ENCODE measurements around the gene SFMBT1. TPM values are rescaled to one million over a fixed set of nuclear protein-coding genes. Genes with fewer than 3 reads are reported as not detected.

SFMBT1 gene
- total RNA-seq, 2 donors from 2014 or later: 16.7 to 17.4 TPM

DNA sequence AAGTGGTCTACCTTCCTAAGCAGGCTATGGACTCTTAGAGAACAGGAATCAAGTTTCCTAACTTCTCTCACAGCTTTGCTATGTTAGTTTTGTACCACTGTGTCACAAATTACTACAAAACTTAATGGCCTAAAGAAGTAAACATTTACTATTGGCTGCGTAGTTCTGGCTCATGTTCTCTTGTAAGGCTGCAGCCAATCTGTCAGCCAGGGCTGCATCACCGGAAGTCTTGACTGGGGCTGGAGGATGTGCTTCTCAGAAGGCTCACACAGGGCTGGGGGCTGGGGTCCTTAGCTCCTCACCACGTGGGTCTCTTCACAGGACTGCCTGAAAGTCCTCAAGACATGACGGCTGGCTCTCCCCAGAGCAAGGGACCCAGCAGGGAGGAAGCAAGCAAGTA is 164.0 kb downstream of the SFMBT1 start:
- no peaks in the 10 kb centered on the region for H3K9me3 ChIP-seq
- H3K36me3 ChIP-seq: no peaks in the 10 kb centered on the region
- no peaks in the 10 kb centered on the region for H3K27me3 ChIP-seq
- TF ChIP-seq, protein P1, sequence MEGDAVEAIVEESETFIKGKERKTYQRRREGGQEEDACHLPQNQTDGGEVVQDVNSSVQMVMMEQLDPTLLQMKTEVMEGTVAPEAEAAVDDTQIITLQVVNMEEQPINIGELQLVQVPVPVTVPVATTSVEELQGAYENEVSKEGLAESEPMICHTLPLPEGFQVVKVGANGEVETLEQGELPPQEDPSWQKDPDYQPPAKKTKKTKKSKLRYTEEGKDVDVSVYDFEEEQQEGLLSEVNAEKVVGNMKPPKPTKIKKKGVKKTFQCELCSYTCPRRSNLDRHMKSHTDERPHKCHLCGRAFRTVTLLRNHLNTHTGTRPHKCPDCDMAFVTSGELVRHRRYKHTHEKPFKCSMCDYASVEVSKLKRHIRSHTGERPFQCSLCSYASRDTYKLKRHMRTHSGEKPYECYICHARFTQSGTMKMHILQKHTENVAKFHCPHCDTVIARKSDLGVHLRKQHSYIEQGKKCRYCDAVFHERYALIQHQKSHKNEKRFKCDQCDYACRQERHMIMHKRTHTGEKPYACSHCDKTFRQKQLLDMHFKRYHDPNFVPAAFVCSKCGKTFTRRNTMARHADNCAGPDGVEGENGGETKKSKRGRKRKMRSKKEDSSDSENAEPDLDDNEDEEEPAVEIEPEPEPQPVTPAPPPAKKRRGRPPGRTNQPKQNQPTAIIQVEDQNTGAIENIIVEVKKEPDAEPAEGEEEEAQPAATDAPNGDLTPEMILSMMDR (IDR thresholded peaks at IDR 0.05): no peak
- DNase-seq (ENCODE audit: low spot score): no peak
- H3K4me1 ChIP-seq: peaks cover 0 to 6% of the 10 kb centered on the region in 2 donors
- H3K4me3 ChIP-seq: no peak overlapping the region
- no peak overlapping the region for H3K27ac ChIP-seq

DNA sequence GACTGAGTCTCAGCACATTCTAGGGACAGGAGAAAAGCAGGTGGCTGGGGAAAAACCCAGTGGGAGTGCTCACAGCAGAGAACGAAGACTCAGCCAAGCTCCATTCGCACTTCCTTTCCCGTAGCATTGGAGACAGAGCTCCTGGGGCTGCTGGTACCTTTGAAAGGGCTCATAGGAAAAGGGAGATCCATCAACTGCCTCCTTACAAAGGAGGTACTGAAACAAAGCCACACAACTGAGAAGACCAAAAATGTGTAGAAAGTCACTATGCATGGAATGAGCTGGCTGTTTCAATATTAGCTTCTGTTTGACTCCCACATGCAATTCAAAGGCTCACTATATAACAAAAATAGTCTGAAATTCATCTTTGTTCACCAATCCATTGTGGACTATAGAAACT is 165.4 kb downstream of the SFMBT1 start:
- no peaks in the 10 kb centered on the region for H3K27me3 ChIP-seq
- H3K4me1 ChIP-seq: peaks cover 0 to under 1% of the 10 kb centered on the region in 2 donors
- no peak overlapping the region for H3K27ac ChIP-seq
- H3K4me3 ChIP-seq: no peak overlapping the region
- H3K9me3 ChIP-seq: no peaks in the 10 kb centered on the region
- no peaks in the 10 kb centered on the region for H3K36me3 ChIP-seq
- TF ChIP-seq, protein P1 (IDR thresholded peaks at IDR 0.05): no peak
- no peak for DNase-seq (ENCODE audit: low spot score)

DNA sequence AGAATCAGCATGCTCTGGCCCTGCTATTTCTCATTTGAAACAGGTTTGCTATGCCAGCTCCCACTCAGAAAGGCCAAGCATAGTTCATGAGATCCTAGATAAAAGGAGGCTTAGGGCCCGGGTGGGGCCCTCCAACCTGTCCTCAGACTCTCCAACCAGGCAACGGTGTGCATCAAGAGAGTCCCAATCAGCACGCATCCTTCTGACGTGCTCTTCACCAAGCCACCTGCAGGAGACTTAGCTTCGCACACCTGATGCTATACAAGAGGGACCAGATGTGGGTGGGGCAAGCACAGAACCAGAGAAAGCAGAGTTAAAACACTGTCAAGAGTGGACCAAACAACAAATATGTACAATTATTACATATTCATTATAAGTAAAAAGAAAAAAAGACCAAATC is 165.8 kb downstream of the SFMBT1 start:
- Histone ChIP-seq H3K4me3 (no peak overlapping the region), H3K9me3 (no peaks in the 10 kb centered on the region), H3K27ac (no peak overlapping the region), H3K4me1 (no peaks in the 10 kb centered on the region), H3K27me3 (no peaks in the 10 kb centered on the region), H3K36me3 (no peaks in the 10 kb centered on the region)
- TF ChIP-seq, protein P1 (IDR thresholded peaks at IDR 0.05): no peak
- DNase-seq (ENCODE audit: low spot score): no peak

DNA sequence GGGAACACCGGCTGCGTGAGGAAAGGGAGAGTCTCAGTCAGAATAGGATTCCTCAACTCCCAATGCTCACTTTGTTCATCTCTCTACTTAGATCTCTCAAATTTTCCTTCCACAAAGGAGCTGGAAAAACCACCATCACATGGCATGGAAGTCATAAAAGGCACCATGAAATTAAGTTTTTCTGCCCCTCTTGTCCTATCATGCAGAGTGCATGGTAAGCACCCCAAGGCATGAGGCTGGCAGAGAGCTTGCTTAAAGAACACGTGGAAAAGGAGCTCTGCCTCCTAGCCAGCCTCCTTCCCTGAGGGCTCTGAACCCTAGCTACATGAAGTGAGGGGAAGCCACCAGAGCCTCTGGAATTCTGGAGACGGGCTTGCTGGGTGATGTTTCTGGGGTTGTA is 166.3 kb downstream of the SFMBT1 start:
- TF ChIP-seq, protein P1 (IDR thresholded peaks at IDR 0.05): no peak
- Histone ChIP-seq H3K9me3 (no peaks in the 10 kb centered on the region), H3K4me1 (no peaks in the 10 kb centered on the region), H3K27me3 (no peaks in the 10 kb centered on the region), H3K27ac (no peak overlapping the region), H3K36me3 (no peaks in the 10 kb centered on the region), H3K4me3 (no peak overlapping the region)
- DNase-seq (ENCODE audit: low spot score): no peak

DNA sequence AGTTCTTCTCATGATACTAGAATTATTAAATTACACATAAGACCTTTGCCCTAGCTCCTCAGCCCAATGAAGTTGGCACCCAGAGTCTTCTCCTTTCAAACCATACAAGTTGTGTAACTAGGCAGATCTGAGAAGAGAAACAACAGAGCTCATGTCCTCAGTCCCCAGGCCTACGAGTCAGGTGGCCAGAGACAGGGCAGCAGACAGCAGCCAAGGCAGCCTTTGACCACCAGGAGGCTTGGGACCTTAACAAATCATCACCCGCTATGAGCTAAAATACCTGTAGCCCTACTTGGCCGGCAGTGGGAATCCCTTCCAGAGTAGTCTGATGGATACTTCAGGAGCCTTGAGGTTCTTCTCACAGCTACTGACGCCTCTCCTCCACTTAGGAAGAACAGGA is 166.8 kb downstream of the SFMBT1 start:
- Histone ChIP-seq H3K4me1 (no peaks in the 10 kb centered on the region), H3K36me3 (no peaks in the 10 kb centered on the region), H3K27me3 (no peaks in the 10 kb centered on the region), H3K4me3 (no peak overlapping the region), H3K9me3 (no peaks in the 10 kb centered on the region), H3K27ac (no peak overlapping the region)
- TF ChIP-seq, protein P1 (IDR thresholded peaks at IDR 0.05): no peak
- DNase-seq (ENCODE audit: low spot score): no peak

DNA sequence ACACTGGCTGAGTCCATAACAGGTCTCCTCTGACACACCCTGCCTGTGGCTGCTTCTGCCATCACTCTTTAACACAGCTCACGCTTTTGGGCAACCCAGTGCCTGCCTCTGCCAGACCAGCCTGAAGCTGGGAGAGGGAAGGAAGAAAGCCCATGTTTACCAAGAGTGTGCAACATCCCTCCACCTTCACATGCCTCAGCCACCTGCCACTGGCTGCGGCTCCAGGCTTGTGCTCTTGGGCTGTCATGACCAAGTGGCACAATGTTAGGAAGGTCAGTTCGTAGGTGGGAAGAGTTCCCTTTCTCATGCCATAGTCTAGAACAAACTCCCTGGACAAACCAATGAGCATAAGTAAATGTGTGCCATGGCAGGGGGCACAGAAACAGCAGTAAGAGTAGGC is 168.8 kb downstream of the SFMBT1 start:
- Histone ChIP-seq H3K4me3 (no peak overlapping the region), H3K27ac (no peak overlapping the region), H3K36me3 (no peaks in the 10 kb centered on the region), H3K9me3 (no peaks in the 10 kb centered on the region), H3K4me1 (no peaks in the 10 kb centered on the region), H3K27me3 (no peaks in the 10 kb centered on the region)
- TF ChIP-seq, protein P1 (IDR thresholded peaks at IDR 0.05): no peak
- DNase-seq (ENCODE audit: low spot score): no peak

Measured in right atrium auricular region (tissue), 2 donors.